ENCODE data around the gene RPRD1A. TPM values are rescaled to one million over a fixed set of nuclear protein-coding genes. Genes with fewer than 3 reads are reported as not detected.

Gene RPRD1A
- total and polyA plus RNA-seq, 2 of the 4 experiments (the other 2 are of a cell fraction) = 23.3 to 27.2 TPM

DNA sequence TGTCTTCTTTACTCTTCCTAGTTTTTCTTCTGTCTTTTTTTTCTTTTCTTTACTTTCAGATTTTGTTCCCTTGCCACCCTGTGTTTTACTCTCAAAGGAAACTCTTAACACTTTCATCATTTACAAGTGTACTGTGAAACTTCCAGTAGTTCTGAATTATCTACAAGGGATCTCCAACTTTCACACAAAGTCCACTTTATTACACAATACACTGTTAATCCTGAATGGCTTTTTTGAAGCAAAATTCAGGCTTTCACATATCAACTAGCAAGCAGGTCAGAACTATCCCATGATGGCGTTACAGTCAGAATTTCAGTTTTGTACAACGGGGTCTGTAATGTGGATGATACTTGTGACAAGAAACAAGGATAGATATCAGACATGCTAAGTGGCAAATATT lies 60.4 kb downstream of the RPRD1A start:
- intact Hi-C loops (cut with micrococcal nuclease) = no loop called here
- no peak overlapping the region for H4K8ac ChIP-seq (ENCODE audit: low read depth in 2 of 2, low read length in 2 of 2)
- no peak overlapping the region for H3K14ac ChIP-seq (replicated peaks; ENCODE audit: low read depth, low read length)
- H3K4me2 ChIP-seq (ENCODE audit: low read depth, low read length) = no peak overlapping the region
- H4K5ac ChIP-seq (ENCODE audit: low read depth, low read length) = no peak overlapping the region
- no peak overlapping the region for H3K9ac ChIP-seq (ENCODE audit: low read depth, low read length)
- H2BK120ac ChIP-seq (ENCODE audit: low read depth, low read length) = no peak overlapping the region
- H3K23ac ChIP-seq (ENCODE audit: low read depth, low read length) = no peak overlapping the region
- dilution Hi-C loops (cut with HindIII; ENCODE audit: low sequenced_read_pairs, unreplicated experiment) = no loop called here
- no peak overlapping the region for H3K18ac ChIP-seq (ENCODE audit: low read depth, low read length)
- no peak for ATAC-seq (ENCODE audit: low read depth)
- no peaks in the 10 kb centered on the region for H3K79me1 ChIP-seq (ENCODE audit: low read depth in 1 of 2, low read length in 2 of 2)
- H4K91ac ChIP-seq (ENCODE audit: insufficient read depth, low read depth, low read length) = no peak overlapping the region
- H3K4me1 ChIP-seq (ENCODE audit: control insufficient read depth, insufficient read depth, low read length) = no peaks in the 10 kb centered on the region
- in situ Hi-C loops (cut with MboI; ENCODE audit: low sequenced_read_pairs) = no loop called here
- no peaks in the 10 kb centered on the region for H3K36me3 ChIP-seq (ENCODE audit: control insufficient read depth, insufficient read depth, low read length)
- POLR2A ChIA-PET (ENCODE audit: unreplicated experiment) = interaction anchor here (0.9 kb wide), 1 partner anchor 190 kb away, joined by 3 read pairs; no protein-coding TSS in a partner anchor
- TF ChIP-seq CEBPB (IDR thresholded peaks at IDR 0.05; ENCODE audit: low read depth, low read length) = peak; percentile 42
- no peak for TF ChIP-seq POLR2A (IDR thresholded peaks at IDR 0.05; ENCODE audit: low read depth, low read length)
- no peak for TF ChIP-seq RAD21 (IDR thresholded peaks at IDR 0.05; ENCODE audit: low read length)
- 100% methylated on average over 2 of the region's 2 CpGs; no CpG with 5 or more reads in 1 of the 2 experiments for WGBS, 2 experiments (ENCODE audit: extremely low coverage in 2 of 2, insufficient read length in 1 of 2)
- H3K56ac ChIP-seq (ENCODE audit: extremely low read depth, insufficient read depth, low read length) = no peak overlapping the region
- H2BK5ac ChIP-seq (ENCODE audit: low read depth, low read length, poor library complexity, severe bottlenecking) = no peak overlapping the region
- H3K9me3 ChIP-seq (ENCODE audit: control insufficient read depth, insufficient read depth, low read length) = no peaks in the 10 kb centered on the region
- no peak overlapping the region for H2BK15ac ChIP-seq (ENCODE audit: low read depth, low read length)
- no peak overlapping the region for H3K4ac ChIP-seq (ENCODE audit: low read depth, low read length)
- H3K9me1 ChIP-seq (ENCODE audit: insufficient read depth, low read length) = peaks cover 3% of the 10 kb centered on the region; the same call in 1 of the 2 replicates
- no peak overlapping the region for H3K4me3 ChIP-seq (ENCODE audit: insufficient read depth, low read depth, low read length)
- no TSS peak for BruUV-seq (replicated peaks)
- no peak overlapping the region for H3K27ac ChIP-seq (ENCODE audit: insufficient read depth, low read length)
- no peak overlapping the region for H2AK5ac ChIP-seq (ENCODE audit: low read depth, low read length)
- H2AFZ ChIP-seq (replicated peaks; ENCODE audit: low read length, poor library complexity) = no peak overlapping the region
- no peak for DNase-seq
- CTCF ChIA-PET = no interaction called here
- H3K27me3 ChIP-seq (ENCODE audit: control insufficient read depth, insufficient read depth, low read length) = no peaks in the 10 kb centered on the region
- no peaks in the 10 kb centered on the region for H4K20me1 ChIP-seq (ENCODE audit: insufficient read depth, low read length)
- H2BK20ac ChIP-seq (ENCODE audit: low read depth, low read length) = no peak overlapping the region
- H2AK9ac ChIP-seq (replicated peaks; ENCODE audit: low read depth, low read length, poor library complexity) = no peak overlapping the region

Data from IMR-90 (cell line).